Epithelial cell of proximal tubule (primary cell): ENCODE data around the gene BCL3. TPM values are rescaled to one million over a fixed set of nuclear protein-coding genes. Genes with fewer than 3 reads are reported as not detected.
"Not testable (repeated sequence)": the region's sequence is repeated elsewhere in the genome, so short reads cannot be mapped to it uniquely, and the experiment has no call there.

Experiments
- DNase-seq: peaks from one replicate; pipeline ENCODE4 v3.0.0-alpha.2; 2011; ENCODE audit warnings: low read depth
- H3K4me3 ChIP-seq: 2 replicates; pipeline ENCODE4 v1.5.1; 2011; ENCODE audit warnings: low read depth, mild to moderate bottlenecking, low read length
- total RNA-seq: library from RNA; depleted of rRNA; stranded (reverse); fragments of >200 nt; gene quantifications from 2 replicates; pipeline ENCODE4 v1.2.3, GENCODE V29; 2015
- TF ChIP-seq, protein P1 (sequence below): conservative IDR thresholded peaks from 2 replicates; pipeline ENCODE4 v1.5.1; 2012; ENCODE audit warnings: low read depth, mild to moderate bottlenecking, low read length

BCL3 gene
- total RNA-seq, 1 donor from 2014 or later = 49.3 TPM

DNA sequence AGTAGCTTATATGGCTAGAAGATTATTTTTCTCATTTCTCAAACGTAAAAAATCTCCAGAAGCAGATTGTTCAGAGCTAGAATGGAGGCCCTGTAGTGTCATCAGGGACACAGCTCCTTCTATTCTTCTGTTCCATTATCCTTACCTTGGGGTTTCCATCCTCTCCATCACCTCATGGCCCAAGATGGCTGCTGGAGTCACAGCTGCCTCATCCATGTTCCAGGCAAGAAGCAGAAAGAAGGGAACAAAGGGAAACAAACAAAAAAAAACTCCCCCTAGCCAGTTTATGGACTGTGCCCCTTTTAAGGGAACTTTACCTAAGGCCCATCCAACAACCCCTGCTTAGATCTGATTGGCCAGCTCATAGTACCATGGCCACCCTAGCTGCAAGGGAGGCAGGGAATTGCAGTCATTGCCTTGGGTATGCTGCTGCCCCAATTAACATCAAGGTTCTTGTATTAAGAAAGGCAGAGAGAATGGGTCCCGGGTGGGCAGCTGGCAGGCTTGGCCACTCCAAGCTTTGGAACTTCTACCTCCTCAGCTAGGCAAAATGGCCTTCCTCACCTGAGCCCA lies 33.8 kb upstream of the BCL3 start:
- no peak overlapping the region for H3K4me3 ChIP-seq
- TF ChIP-seq, protein P1, sequence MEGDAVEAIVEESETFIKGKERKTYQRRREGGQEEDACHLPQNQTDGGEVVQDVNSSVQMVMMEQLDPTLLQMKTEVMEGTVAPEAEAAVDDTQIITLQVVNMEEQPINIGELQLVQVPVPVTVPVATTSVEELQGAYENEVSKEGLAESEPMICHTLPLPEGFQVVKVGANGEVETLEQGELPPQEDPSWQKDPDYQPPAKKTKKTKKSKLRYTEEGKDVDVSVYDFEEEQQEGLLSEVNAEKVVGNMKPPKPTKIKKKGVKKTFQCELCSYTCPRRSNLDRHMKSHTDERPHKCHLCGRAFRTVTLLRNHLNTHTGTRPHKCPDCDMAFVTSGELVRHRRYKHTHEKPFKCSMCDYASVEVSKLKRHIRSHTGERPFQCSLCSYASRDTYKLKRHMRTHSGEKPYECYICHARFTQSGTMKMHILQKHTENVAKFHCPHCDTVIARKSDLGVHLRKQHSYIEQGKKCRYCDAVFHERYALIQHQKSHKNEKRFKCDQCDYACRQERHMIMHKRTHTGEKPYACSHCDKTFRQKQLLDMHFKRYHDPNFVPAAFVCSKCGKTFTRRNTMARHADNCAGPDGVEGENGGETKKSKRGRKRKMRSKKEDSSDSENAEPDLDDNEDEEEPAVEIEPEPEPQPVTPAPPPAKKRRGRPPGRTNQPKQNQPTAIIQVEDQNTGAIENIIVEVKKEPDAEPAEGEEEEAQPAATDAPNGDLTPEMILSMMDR = no peak

GRCh38 chr19:44717603-44718002 lies 30.9 kb upstream of the BCL3 start:
- H3K4me3 ChIP-seq = no peak overlapping the region
- TF ChIP-seq, protein P1 = no peak
- DNase-seq = no peak

More for the DNA sequence above, 33.8 kb upstream of the BCL3 start:
- DNase-seq = no peak

DNA sequence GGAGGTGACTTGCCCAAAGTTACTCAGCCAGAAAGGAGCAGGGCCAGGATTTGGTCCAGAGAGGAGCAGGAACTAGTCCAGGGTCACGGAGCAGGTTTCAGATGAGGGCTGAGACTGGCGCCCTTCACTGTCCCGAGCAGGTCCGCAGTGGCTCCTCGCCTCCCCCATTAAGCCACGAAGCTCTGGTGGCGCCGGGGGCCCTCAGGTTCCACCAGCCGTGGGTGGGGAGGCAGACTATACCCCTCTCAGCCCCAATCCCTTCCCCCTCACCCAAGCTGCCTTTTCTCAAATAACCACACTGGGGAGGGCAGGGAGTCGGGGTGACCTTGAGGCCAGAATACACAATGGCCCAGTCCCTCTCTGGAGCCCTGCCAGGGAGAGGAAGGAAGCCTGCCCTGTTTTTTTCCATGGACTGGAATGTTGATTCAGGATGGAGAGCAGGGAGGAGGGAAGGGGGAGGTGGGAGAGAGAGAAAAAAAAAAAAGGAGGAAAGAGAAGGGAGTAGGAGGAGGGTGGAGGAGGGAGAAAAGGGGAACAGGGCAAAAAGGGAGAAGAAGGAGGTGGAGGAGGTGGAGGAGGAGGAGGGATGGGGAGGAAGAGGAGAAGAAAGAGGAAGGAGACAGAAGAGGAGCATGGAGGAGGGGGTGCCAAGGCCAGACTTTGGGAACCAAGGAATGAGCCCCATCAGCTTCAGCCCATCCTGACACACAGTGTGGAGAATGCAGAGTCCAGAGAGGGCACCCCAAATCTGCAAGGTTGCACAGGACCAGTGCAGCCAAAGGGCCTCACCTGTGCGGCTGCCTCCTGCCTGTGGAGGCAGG lies 29.9 kb upstream of the BCL3 start:
- DNase-seq = no peak
- TF ChIP-seq, protein P1 = no peak
- H3K4me3 ChIP-seq = peak overlapping the region; percentile 14

DNA sequence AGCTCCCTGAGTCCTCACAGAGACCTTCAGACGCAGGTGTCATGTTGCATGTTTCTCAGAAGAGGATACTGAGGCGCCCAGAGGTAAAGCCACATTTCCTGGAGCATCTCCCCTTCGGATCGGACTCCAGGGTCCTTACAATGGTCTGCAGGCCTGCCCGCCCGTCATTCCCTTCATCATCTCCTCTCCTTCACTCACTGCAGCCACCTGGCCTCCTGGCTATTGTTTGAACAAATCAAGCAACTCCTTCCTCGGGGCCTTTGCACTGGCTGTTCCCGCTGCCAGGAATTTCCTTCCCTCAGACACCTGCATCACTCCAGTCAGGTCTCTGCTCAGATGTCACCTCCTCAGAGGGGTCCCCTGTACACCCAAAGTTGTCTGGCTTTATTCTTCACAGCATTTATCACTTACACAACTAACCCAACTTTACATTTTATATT lies 29.2 kb upstream of the BCL3 start:
- no peak for DNase-seq
- no peak overlapping the region for H3K4me3 ChIP-seq
- TF ChIP-seq, protein P1 = no peak

DNA sequence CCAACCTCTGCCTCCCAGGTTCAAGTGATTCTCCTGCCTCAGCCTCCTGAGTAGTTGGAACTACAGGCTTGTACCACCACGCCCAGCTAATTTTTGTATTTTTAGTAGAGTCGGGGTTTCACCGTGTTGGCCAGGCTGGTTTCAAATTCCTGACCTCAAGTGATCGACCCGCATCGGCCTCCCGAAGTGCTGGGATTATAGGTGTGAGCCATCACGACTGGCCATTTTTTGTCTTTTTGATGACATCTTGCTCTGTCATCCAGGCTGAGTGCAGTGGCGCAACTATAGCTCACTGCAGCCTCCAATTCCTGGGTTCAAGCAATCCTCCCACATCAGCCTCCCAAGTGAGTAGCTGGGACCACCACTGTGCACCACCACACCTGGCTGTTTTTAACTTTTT lies 28.1 kb upstream of the BCL3 start:
- DNase-seq, H3K4me3 ChIP-seq: not testable (repeated sequence)

DNA sequence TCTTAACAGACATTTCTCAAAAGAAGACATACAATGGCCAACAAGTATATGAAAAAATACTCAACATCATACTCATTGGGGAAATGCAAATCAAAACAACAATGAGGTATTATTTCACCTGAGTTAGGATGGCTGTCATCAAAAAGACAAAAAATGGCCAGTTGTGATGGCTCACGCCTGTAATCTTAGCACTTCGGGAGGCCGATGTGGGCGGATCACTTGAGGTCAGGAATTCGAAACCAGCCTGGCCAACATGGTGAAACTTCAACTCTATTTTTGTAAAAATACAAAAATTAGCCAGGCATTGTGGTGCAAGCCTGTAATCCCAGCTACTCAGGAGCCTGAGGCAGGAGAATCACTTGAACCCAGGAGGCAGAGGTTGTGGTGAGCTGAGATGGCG lies 27.6 kb upstream of the BCL3 start:
- TF ChIP-seq, protein P1 = no peak
- no peak overlapping the region for H3K4me3 ChIP-seq
- DNase-seq = no peak

DNA sequence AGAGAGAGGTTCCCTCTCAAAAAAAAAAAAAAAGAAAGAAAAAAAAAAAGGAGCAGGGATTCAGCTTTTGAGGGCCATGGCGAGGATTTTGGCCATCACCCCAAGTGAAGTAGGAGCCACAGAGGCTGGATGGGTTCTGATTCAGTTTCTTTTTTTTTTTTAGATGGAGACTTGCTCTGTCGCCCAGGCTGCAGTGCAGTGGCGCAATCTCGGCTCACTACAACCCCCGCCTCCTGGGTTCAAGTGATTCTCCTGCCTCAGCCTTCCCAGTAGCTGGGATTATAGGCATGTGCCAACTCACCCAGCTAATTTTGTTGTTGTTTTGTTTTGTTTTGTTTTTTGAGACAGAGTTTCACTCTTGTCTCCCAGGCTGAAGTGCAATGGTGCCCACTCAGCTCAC lies 27.1 kb upstream of the BCL3 start:
- not testable (repeated sequence) for H3K4me3 ChIP-seq, DNase-seq
